HepG2 (cell line): ENCODE results near the gene TOR1A. TPM values are rescaled to one million over a fixed set of nuclear protein-coding genes. Genes with fewer than 3 reads are reported as not detected.

ENCODE experiments used
- IRF1 ChIP-seq: sonication (generic); formaldehyde crosslinking; IDR thresholded peaks from 2 replicates; pipeline ENCODE4 v1.4.0; 2020; ENCODE audit warnings: low read depth, mild to moderate bottlenecking, missing genetic modification reagents
- SNAPC4 ChIP-seq: sonication (generic); formaldehyde crosslinking; IDR thresholded peaks from 2 replicates; pipeline ENCODE4 v1.4.0; 2020; ENCODE audit warnings: mild to moderate bottlenecking, missing genetic modification reagents
- ZBTB40 ChIP-seq, 2 experiments: fragments of 450-650 bp in 1 of 2; sonication (generic) in 1 of 2; formaldehyde crosslinking in 1 of 2; IDR thresholded peaks; 2 replicates each; pipeline versions ENCODE4 v1.6.1 to v1.8.0; 2016 to 2022; ENCODE audit warnings: antibody characterized with exemption in 1 of 2, mild to moderate bottlenecking in 1 of 2, missing genetic modification reagents in 1 of 2
- ZNF160 ChIP-seq: sonication (generic); formaldehyde crosslinking; IDR thresholded peaks from 2 replicates; pipeline ENCODE4 v1.8.0; 2022; ENCODE audit warnings: mild to moderate bottlenecking, inconsistent platforms, missing genetic modification reagents
- ZNF333 ChIP-seq: sonication (generic); formaldehyde crosslinking; IDR thresholded peaks from 2 replicates; pipeline ENCODE4 v1.4.0; 2020; ENCODE audit warnings: mild to moderate bottlenecking, missing genetic modification reagents, borderline replicate concordance
- ZNF451 ChIP-seq: sonication (generic); formaldehyde crosslinking; IDR thresholded peaks from 2 replicates; pipeline ENCODE4 v1.5.0; 2020; ENCODE audit warnings: mild to moderate bottlenecking, missing genetic modification reagents
- ZNF782 ChIP-seq: sonication (generic); formaldehyde crosslinking; IDR thresholded peaks from 2 replicates; pipeline ENCODE4 v1.4.0; 2020; ENCODE audit warnings: missing genetic modification reagents, mild to moderate bottlenecking, borderline replicate concordance
- polyA plus RNA-seq, 8 experiments: library from polyadenylated mRNA; depleted of rRNA in 3 of 8; stranded (reverse) in 7 of 8; unstranded in 1 of 8; fragments of >200 nt; fragmentation: Illumina TruSeq in 4 of 8; extraction: Trizol in 4 of 8; gene quantifications; 2 replicates each; pipeline versions ENCODE4 v1.2.1 to v1.2.3, GENCODE V29; 2011 to 2016; ENCODE audit warnings: low read depth in 4 of 8, missing spikeins in 1 of 8, mixed read lengths in 1 of 8; ENCODE audit not compliant: insufficient read depth in 1 of 8
- total RNA-seq, 5 experiments: library from RNA; depleted of rRNA; stranded (reverse); fragments of >200 nt; fragmentation: Illumina TruSeq; extraction: Trizol; gene quantifications; 2 replicates each; pipeline ENCODE4 v1.2.3, GENCODE V29; 2016; ENCODE audit warnings: low read depth in 1 of 5

TOR1A gene
- total and polyA plus RNA-seq, 2 of the 13 experiments (the other 11 are each of a cell fraction or from before 2014, with no cell fraction given) = 31.6 to 41.4 TPM

- TF ChIP-seq ZNF782 = peak; percentile 70; the same call in 1 of the 2 replicates
- TF ChIP-seq SNAPC4 = no peak
- TF ChIP-seq ZNF333 (CRISPR knock-in tag) = peak; percentile 85; the same call in 1 of the 2 replicates
- TF ChIP-seq ZNF160 (CRISPR knock-in tag) = no peak; the same call in 1 of the 2 replicates
- 0 out of 2 replicates have a peak, but pooled peaks have one; percentile 71 for TF ChIP-seq ZNF451 (CRISPR knock-in tag)
- no peak for TF ChIP-seq IRF1 (CRISPR knock-in tag)
- TF ChIP-seq ZBTB40 (IDR thresholded peaks at IDR 0.05) = no peak; the same call in 1 of the 2 replicates
- peak; percentile 83 for TF ChIP-seq ZBTB40 (CRISPR knock-in tag; IDR thresholded peaks at IDR 0.05)
Observed at GRCh38 chr9:129823935-129824601, at the start of gene TOR1A (continued).
